IMR-90 (cell line): ENCODE measurements around the gene ANO9. TPM values are rescaled to one million over a fixed set of nuclear protein-coding genes. Genes with fewer than 3 reads are reported as not detected.

ENCODE experiments used
- ATAC-seq: fragments of 200-7000 bp; cut with Tn5 transposase; 2 replicates; pipeline ENCODE4 v1.9.1; 2020; ENCODE audit warnings: low read depth, mild to moderate bottlenecking, moderate library complexity
- BruUV-seq: library from RNA; stranded (reverse); fragments of 400-500 nt; replicated peaks from 2 replicates; lab custom pipeline; 2021; lab: Mats Ljungman, UMichigan
- CTCF ChIA-PET: fragments of 300-600 bp; formaldehyde crosslinking; extraction: SDS; loops from one replicate; lab custom pipeline; 2021; ENCODE audit warnings: antibody characterized with exemption; lab: Yijun Ruan, JAX
- POLR2A ChIA-PET: fragments of 300-600 bp; sonication (Branson Sonifier 250); formaldehyde crosslinking; loops from one replicate; lab custom pipeline; 2022; ENCODE audit warnings: antibody characterized with exemption; ENCODE audit not compliant: unreplicated experiment; lab: Charles Lee
- DNase-seq: peaks from one replicate; pipeline ENCODE4 v3.0.0; 2013
- H2AFZ ChIP-seq: replicated peaks from 2 replicates; pipeline ENCODE3; 2013; ENCODE audit warnings: low read length, mild to moderate bottlenecking; ENCODE audit not compliant: poor library complexity
- H2AK5ac ChIP-seq: 2 replicates; pipeline ENCODE4 v1.6.1; 2013; ENCODE audit warnings: low read depth, low read length, inconsistent platforms
- H2AK9ac ChIP-seq: replicated peaks from 2 replicates; pipeline ENCODE3; 2013; ENCODE audit warnings: mild to moderate bottlenecking, low read depth, low read length, moderate library complexity; ENCODE audit not compliant: poor library complexity
- H2BK120ac ChIP-seq: 2 replicates; pipeline ENCODE4 v1.6.1; 2013; ENCODE audit warnings: low read depth, low read length, inconsistent platforms
- H2BK15ac ChIP-seq: 3 replicates; pipeline ENCODE4 v1.6.1; 2013; ENCODE audit warnings: low read depth, low read length, inconsistent platforms
- H2BK20ac ChIP-seq: 2 replicates; pipeline ENCODE4 v1.6.1; 2013; ENCODE audit warnings: low read depth, mild to moderate bottlenecking, inconsistent platforms, low read length, moderate library complexity
- H2BK5ac ChIP-seq: 2 replicates; pipeline ENCODE4 v1.6.1; 2013; ENCODE audit warnings: mild to moderate bottlenecking, low read depth, low read length, inconsistent platforms; ENCODE audit not compliant: poor library complexity, severe bottlenecking
- H3K14ac ChIP-seq: replicated peaks from 2 replicates; pipeline ENCODE4 v1.6.1; 2013; ENCODE audit warnings: low read depth, low read length, inconsistent platforms
- H3K18ac ChIP-seq: 2 replicates; pipeline ENCODE4 v1.6.1; 2013; ENCODE audit warnings: low read depth, low read length, control low read depth
- H3K23ac ChIP-seq: 2 replicates; pipeline ENCODE4 v1.6.1; 2013; ENCODE audit warnings: low read depth, low read length, inconsistent platforms
- H3K27ac ChIP-seq: 2 replicates; pipeline ENCODE4 v1.5.1; 2013; ENCODE audit warnings: mild to moderate bottlenecking, control low read depth, low read length; ENCODE audit not compliant: insufficient read depth
- H3K27me3 ChIP-seq: 2 replicates; pipeline ENCODE4 v1.6.1; 2013; ENCODE audit warnings: low read length; ENCODE audit not compliant: control insufficient read depth, insufficient read depth
- H3K36me3 ChIP-seq: 2 replicates; pipeline ENCODE4 v1.6.1; 2013; ENCODE audit warnings: low read length, mixed read lengths; ENCODE audit not compliant: control insufficient read depth, insufficient read depth
- H3K4ac ChIP-seq: 2 replicates; pipeline ENCODE4 v1.6.1; 2013; ENCODE audit warnings: low read depth, low read length, inconsistent platforms
- H3K4me1 ChIP-seq: 2 replicates; pipeline ENCODE4 v1.6.1; 2013; ENCODE audit warnings: low read length, mixed read lengths; ENCODE audit not compliant: control insufficient read depth, insufficient read depth
- H3K4me2 ChIP-seq: 2 replicates; pipeline ENCODE4 v1.6.1; 2013; ENCODE audit warnings: low read depth, mild to moderate bottlenecking, control low read depth, low read length, moderate library complexity
- H3K4me3 ChIP-seq: 2 replicates; pipeline ENCODE4 v1.5.1; 2013; ENCODE audit warnings: low read depth, mild to moderate bottlenecking, control low read depth, low read length, moderate library complexity; ENCODE audit not compliant: insufficient read depth
- H3K56ac ChIP-seq: 2 replicates; pipeline ENCODE4 v1.6.1; 2013; ENCODE audit warnings: low read length, inconsistent platforms; ENCODE audit not compliant: insufficient read depth; ENCODE audit errors: extremely low read depth
- H3K79me1 ChIP-seq, 2 experiments: 2 replicates each; pipeline ENCODE4 v1.6.1; 2013; ENCODE audit warnings: low read length in 2 of 2, inconsistent platforms in 1 of 2, low read depth in 1 of 2
- H3K9ac ChIP-seq: 2 replicates; pipeline ENCODE4 v1.6.1; 2013; ENCODE audit warnings: low read depth, low read length, control low read depth
- H3K9me1 ChIP-seq: 2 replicates; pipeline ENCODE4 v1.6.1; 2013; ENCODE audit warnings: low read length, inconsistent platforms; ENCODE audit not compliant: insufficient read depth
- H3K9me3 ChIP-seq: 2 replicates; pipeline ENCODE4 v1.6.1; 2013; ENCODE audit warnings: low read length; ENCODE audit not compliant: control insufficient read depth, insufficient read depth
- H4K20me1 ChIP-seq: 2 replicates; pipeline ENCODE4 v1.6.1; 2013; ENCODE audit warnings: low read length, inconsistent platforms; ENCODE audit not compliant: insufficient read depth
- H4K5ac ChIP-seq: 2 replicates; pipeline ENCODE4 v1.6.1; 2013; ENCODE audit warnings: mild to moderate bottlenecking, low read depth, low read length, control low read depth
- H4K8ac ChIP-seq, 2 experiments: 2 replicates each; pipeline ENCODE4 v1.6.1; 2013; ENCODE audit warnings: low read depth in 2 of 2, low read length in 2 of 2, control low read depth in 1 of 2, inconsistent platforms in 1 of 2
- H4K91ac ChIP-seq: 2 replicates; pipeline ENCODE4 v1.6.1; 2013; ENCODE audit warnings: low read depth, low read length, inconsistent platforms; ENCODE audit not compliant: insufficient read depth
- SMC3 ChIP-seq: fragments of 150-350 bp; IDR thresholded peaks from 2 replicates; pipeline ENCODE4 v1.6.1; 2016; ENCODE audit warnings: low read depth, mild to moderate bottlenecking, antibody characterized with exemption, low read length, moderate library complexity
- WGBS, 2 experiments: methylation state at CpG; one replicate each; pipeline versions ENCODE4 v1.1.5 to v1.1.7; 2013; ENCODE audit warnings: missing lambda C conversion rate in 2 of 2; ENCODE audit not compliant: insufficient read length in 1 of 2; ENCODE audit errors: extremely low coverage in 2 of 2; 5-methylcytosine and 5-hydroxymethylcytosine counted together
- dilution Hi-C: fragments of 300-500 bp; cut with HindIII; formaldehyde crosslinking; loops from one replicate; pipeline ENCODE4 v1.14.3; 2018; ENCODE audit warnings: low sequenced_read_pairs; ENCODE audit not compliant: unreplicated experiment
- in situ Hi-C: fragments of 300-500 bp; cut with MboI; formaldehyde crosslinking; loops from 3 replicates; pipeline ENCODE4 v1.14.3; 2019; ENCODE audit warnings: low sequenced_read_pairs, inconsistent platforms, mixed read lengths
- intact Hi-C: fragments of 100-400 bp; cut with micrococcal nuclease; formaldehyde crosslinking; loops from 2 replicates; pipeline ENCODE4 v1.10.0; 2022
- polyA plus RNA-seq, 3 experiments: library from polyadenylated mRNA; depleted of rRNA; stranded (reverse); fragments of >200 nt; gene quantifications; 2 replicates each; pipeline ENCODE4 v1.2.3, GENCODE V29; 2012; ENCODE audit warnings: low replicate concordance in 1 of 3
- total RNA-seq: library from RNA; depleted of rRNA; stranded (reverse); fragments of >200 nt; gene quantifications from 2 replicates; pipeline ENCODE4 v1.2.3, GENCODE V29; 2012
- TF ChIP-seq, protein P1 (sequence below): conservative IDR thresholded peaks from 2 replicates; pipeline ENCODE4 v1.5.1; 2012; ENCODE audit warnings: mild to moderate bottlenecking, low read depth, low read length, improper control_type of control experiment
- TF ChIP-seq, protein P2 (sequence below): fragments of 150-350 bp; IDR thresholded peaks from 2 replicates; pipeline ENCODE4 v1.6.1; 2017; ENCODE audit warnings: mild to moderate bottlenecking, antibody characterized with exemption, low read length, low read depth

The ANO9 gene
- total and polyA plus RNA-seq, 2 of the 4 experiments (the other 2 are of a cell fraction) = not detected

DNA sequence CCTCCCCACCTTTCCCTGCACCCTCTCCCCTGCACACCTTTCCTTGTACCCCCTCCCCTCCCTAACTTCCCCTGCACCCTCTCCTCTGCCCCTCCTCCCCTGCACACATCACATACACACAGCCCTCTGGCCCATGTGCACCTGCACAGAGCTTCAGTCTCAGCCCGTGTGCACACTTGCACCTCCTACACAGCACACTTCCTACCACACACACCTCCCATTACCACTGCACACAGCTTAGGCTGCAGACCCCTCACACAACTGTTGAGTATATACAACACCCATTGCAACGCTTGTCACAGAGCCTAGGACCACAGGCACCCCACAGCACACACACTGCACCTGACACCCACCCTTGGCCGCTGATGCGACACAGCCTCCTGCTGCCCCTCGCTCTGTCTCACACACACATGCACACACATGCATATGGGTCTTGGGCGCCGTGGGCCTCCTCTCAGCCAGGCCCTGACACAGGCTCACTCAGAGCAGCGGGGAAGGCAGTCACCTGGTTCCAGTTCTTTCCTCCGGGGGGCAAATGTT, 27.4 kb downstream of the ANO9 start:
- Histone ChIP-seq H2AK9ac (peak overlapping the region; percentile 82), H3K79me1 (no peaks in the 10 kb centered on the region), H3K14ac (peak overlapping the region; percentile 58; the same call in 1 of the 2 replicates), H2AK5ac (peak overlapping the region; percentile 10; the same call in 1 of the 2 replicates), H2BK5ac (no peak overlapping the region), H3K4me2 (no peak overlapping the region), H3K9me1 (0 out of 2 replicates have a peak, but pooled peaks cover 5% of the 10 kb centered on the region), H3K9me3 (no peaks in the 10 kb centered on the region), H3K56ac (no peak overlapping the region), H2AFZ (peak overlapping the region; percentile 80), H2BK15ac (no peak overlapping the region), H3K36me3 (no peaks in the 10 kb centered on the region), H2BK20ac (no peak overlapping the region; the same call in 1 of the 2 replicates), H3K9ac (no peak overlapping the region), H3K4ac (no peak overlapping the region), H3K27ac (no peak overlapping the region), H3K4me1 (peaks cover 14% of the 10 kb centered on the region), H4K20me1 (no peaks in the 10 kb centered on the region), H3K27me3 (peaks cover 28% of the 10 kb centered on the region), H4K5ac (no peak overlapping the region), H3K23ac (peak overlapping the region; percentile 31; the same call in 1 of the 2 replicates), H4K8ac (peak overlapping the region; percentile 47 to 79; a peak in 2 of 4 replicates), H2BK120ac (peak overlapping the region; percentile 27; the same call in 1 of the 2 replicates), H3K18ac (no peak overlapping the region), H4K91ac (no peak overlapping the region), H3K4me3 (no peak overlapping the region)
- TF ChIP-seq, protein P1, sequence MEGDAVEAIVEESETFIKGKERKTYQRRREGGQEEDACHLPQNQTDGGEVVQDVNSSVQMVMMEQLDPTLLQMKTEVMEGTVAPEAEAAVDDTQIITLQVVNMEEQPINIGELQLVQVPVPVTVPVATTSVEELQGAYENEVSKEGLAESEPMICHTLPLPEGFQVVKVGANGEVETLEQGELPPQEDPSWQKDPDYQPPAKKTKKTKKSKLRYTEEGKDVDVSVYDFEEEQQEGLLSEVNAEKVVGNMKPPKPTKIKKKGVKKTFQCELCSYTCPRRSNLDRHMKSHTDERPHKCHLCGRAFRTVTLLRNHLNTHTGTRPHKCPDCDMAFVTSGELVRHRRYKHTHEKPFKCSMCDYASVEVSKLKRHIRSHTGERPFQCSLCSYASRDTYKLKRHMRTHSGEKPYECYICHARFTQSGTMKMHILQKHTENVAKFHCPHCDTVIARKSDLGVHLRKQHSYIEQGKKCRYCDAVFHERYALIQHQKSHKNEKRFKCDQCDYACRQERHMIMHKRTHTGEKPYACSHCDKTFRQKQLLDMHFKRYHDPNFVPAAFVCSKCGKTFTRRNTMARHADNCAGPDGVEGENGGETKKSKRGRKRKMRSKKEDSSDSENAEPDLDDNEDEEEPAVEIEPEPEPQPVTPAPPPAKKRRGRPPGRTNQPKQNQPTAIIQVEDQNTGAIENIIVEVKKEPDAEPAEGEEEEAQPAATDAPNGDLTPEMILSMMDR = no peak
- TF ChIP-seq, protein P2, sequence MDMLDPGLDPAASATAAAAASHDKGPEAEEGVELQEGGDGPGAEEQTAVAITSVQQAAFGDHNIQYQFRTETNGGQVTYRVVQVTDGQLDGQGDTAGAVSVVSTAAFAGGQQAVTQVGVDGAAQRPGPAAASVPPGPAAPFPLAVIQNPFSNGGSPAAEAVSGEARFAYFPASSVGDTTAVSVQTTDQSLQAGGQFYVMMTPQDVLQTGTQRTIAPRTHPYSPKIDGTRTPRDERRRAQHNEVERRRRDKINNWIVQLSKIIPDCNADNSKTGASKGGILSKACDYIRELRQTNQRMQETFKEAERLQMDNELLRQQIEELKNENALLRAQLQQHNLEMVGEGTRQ = no peak
- TF ChIP-seq SMC3 = no peak
- POLR2A ChIA-PET = no interaction called here
- no peak for ATAC-seq
- no TSS peak for BruUV-seq
- 83% methylated on average over 8 of the region's 9 CpGs; no CpG with 5 or more reads in 1 of the 2 experiments for WGBS, 2 experiments
- CTCF ChIA-PET = no interaction called here
- intact Hi-C loops (no loop called here), in situ Hi-C loops (no loop called here), dilution Hi-C loops (no loop called here)
- no peak for DNase-seq
